ENCODE data around the gene FGGY.

DNA sequence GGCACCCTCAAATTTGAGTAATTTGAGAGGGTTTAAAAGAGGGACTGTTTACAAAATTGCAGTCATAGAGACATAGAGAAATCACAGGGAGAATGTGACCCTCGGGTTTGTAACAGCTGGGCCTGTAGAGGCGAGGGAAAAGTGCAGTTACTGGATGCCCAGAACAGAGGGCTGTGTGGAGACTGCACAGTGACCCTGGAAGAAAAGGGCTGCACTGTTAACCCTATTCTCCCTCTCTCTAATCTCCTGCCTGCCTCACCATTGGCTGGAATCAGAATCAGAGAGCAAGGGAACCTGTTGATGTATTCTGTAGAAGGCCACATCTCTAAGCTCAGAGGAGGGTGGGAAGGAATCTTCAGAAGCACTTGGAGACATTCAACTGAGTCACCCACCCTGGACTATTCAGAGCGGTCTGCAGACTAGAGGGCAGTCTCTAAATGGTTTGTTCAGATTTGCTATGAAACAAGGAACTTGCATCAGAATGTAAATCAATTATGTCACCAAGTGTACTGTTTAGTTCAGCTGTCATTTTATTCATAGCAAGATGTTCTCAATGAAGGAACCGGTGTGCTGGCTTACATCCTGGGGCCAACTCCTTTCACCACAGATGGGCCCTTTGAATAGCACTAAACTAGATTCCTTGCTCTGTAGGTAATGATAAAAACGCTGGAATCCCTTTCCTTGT lies 385.6 kb downstream of the FGGY start:
- TF ChIP-seq, protein P1, sequence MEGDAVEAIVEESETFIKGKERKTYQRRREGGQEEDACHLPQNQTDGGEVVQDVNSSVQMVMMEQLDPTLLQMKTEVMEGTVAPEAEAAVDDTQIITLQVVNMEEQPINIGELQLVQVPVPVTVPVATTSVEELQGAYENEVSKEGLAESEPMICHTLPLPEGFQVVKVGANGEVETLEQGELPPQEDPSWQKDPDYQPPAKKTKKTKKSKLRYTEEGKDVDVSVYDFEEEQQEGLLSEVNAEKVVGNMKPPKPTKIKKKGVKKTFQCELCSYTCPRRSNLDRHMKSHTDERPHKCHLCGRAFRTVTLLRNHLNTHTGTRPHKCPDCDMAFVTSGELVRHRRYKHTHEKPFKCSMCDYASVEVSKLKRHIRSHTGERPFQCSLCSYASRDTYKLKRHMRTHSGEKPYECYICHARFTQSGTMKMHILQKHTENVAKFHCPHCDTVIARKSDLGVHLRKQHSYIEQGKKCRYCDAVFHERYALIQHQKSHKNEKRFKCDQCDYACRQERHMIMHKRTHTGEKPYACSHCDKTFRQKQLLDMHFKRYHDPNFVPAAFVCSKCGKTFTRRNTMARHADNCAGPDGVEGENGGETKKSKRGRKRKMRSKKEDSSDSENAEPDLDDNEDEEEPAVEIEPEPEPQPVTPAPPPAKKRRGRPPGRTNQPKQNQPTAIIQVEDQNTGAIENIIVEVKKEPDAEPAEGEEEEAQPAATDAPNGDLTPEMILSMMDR (IDR thresholded peaks at IDR 0.05; ENCODE audit: low read depth, low read length), result no peak
- TF ChIP-seq POLR2A (IDR thresholded peaks at IDR 0.05; ENCODE audit: extremely low read depth, insufficient read length), result no peak
- TF ChIP-seq MYC (IDR thresholded peaks at IDR 0.05; ENCODE audit: low read depth, low read length), result no peak
